Inflammatory macrophage treated with lipopolysaccharide for 4 hours (primary cell): ENCODE data around the gene ASB15.
"Not testable (repeated sequence)": the region's sequence is repeated elsewhere in the genome, so short reads cannot be mapped to it uniquely, and the experiment has no call there.

Experiments
- DNase-seq: peaks from one replicate; pipeline ENCODE4 v3.0.0-alpha.2; 2020

The ASB15 gene

GRCh38 chr7:123601530-123601929 lies at the start of gene ASB15:
Gene ASB15 (plus strand): TSS chr7:123601821. CDS start chr7:123614503, 12,682 bp downstream.
- DNase-seq: no peak

GRCh38 chr7:123552134-123552533 lies 49.5 kb upstream of the ASB15 start:
- not testable (repeated sequence) for DNase-seq

- no peak for DNase-seq
Observed at GRCh38 chr7:123552641-123553040, 49.0 kb upstream of the ASB15 start.

GRCh38 chr7:123553159-123553558 lies 48.5 kb upstream of the ASB15 start:
- DNase-seq: no peak

- DNase-seq: no peak
Observed at GRCh38 chr7:123555484-123555883, 46.1 kb upstream of the ASB15 start.

- no peak for DNase-seq
Observed at GRCh38 chr7:123557016-123557397, 44.6 kb upstream of the ASB15 start.

- DNase-seq: peak; percentile 100
Observed at GRCh38 chr7:123557398-123558288, 44.0 kb upstream of the ASB15 start, which contains the start of gene NDUFA5. Gene NDUFA5 (minus strand): TSS chr7:123557818. CDS start chr7:123557795, 23 bp downstream.

- DNase-seq: no peak
Observed at GRCh38 chr7:123558289-123558874, 43.2 kb upstream of the ASB15 start.

- DNase-seq: no peak
Observed at GRCh38 chr7:123562121-123562520, 39.5 kb upstream of the ASB15 start.

GRCh38 chr7:123569352-123570010 lies 32.1 kb upstream of the ASB15 start:
- no peak for DNase-seq

GRCh38 chr7:123570390-123571182 lies 31.0 kb upstream of the ASB15 start:
- no peak for DNase-seq

GRCh38 chr7:123571187-123571586 lies 30.4 kb upstream of the ASB15 start:
- no peak for DNase-seq

GRCh38 chr7:123571684-123572083 lies 29.9 kb upstream of the ASB15 start:
- DNase-seq: peak; percentile 10

GRCh38 chr7:123573341-123573740 lies 28.3 kb upstream of the ASB15 start:
- DNase-seq: no peak

GRCh38 chr7:123573896-123574467 lies 27.6 kb upstream of the ASB15 start:
- DNase-seq: no peak

GRCh38 chr7:123579416-123579815 lies 22.2 kb upstream of the ASB15 start:
- no peak for DNase-seq

GRCh38 chr7:123580406-123581161 lies 21.0 kb upstream of the ASB15 start:
- DNase-seq: peak; percentile 10

- DNase-seq: no peak
Observed at GRCh38 chr7:123581162-123581459, 20.5 kb upstream of the ASB15 start.

- no peak for DNase-seq
Observed at GRCh38 chr7:123583821-123584220, 17.8 kb upstream of the ASB15 start.

- no peak for DNase-seq
Observed at GRCh38 chr7:123588376-123588775, 13.2 kb upstream of the ASB15 start.

- no peak for DNase-seq
Observed at GRCh38 chr7:123594813-123595241, 6.8 kb upstream of the ASB15 start.

GRCh38 chr7:123598657-123599056 lies 3.0 kb upstream of the ASB15 start:
- no peak for DNase-seq
